Spleen (tissue), 7 donors: ENCODE measurements around the gene CELSR3.

Experiments
- POLR2A ChIP-seq, 3 donors: fragments of 450-650 bp; IDR thresholded peaks; one replicate each; pipeline ENCODE4 v1.5.1; 2017; ENCODE audit warnings: antibody characterized with exemption in 3 of 3, mild to moderate bottlenecking in 1 of 3
- POLR2AphosphoS5 ChIP-seq, 3 donors: sonication (generic); formaldehyde crosslinking; IDR thresholded peaks; one replicate each; pipeline ENCODE4 v1.5.1; 2017; ENCODE audit warnings: antibody characterized with exemption in 3 of 3
- TF ChIP-seq, protein P1 (sequence below), 11 experiments: fragments of 200-600 bp in 7 of 11; fragments of 450-650 bp in 4 of 11; sonication (generic) in 4 of 11; IDR thresholded peaks in 8 of 11; conservative IDR thresholded peaks in 3 of 11; 1 replicate in 7 of 11; 2 replicates in 4 of 11; pipeline versions ENCODE4 v1.4.0 to v1.8.0; 2016 to 2021; ENCODE audit warnings: antibody characterized with exemption in 11 of 11, inconsistent platforms in 4 of 11, mild to moderate bottlenecking in 1 of 11
- donor health status: DM: no; HTN: no; CAD: no; lungs with moderate emphysema.
- donor health status: DM: no; HTN: no; CAD: no.
- donor health status: DM: no; HTN: no; CAD: no.

DNA sequence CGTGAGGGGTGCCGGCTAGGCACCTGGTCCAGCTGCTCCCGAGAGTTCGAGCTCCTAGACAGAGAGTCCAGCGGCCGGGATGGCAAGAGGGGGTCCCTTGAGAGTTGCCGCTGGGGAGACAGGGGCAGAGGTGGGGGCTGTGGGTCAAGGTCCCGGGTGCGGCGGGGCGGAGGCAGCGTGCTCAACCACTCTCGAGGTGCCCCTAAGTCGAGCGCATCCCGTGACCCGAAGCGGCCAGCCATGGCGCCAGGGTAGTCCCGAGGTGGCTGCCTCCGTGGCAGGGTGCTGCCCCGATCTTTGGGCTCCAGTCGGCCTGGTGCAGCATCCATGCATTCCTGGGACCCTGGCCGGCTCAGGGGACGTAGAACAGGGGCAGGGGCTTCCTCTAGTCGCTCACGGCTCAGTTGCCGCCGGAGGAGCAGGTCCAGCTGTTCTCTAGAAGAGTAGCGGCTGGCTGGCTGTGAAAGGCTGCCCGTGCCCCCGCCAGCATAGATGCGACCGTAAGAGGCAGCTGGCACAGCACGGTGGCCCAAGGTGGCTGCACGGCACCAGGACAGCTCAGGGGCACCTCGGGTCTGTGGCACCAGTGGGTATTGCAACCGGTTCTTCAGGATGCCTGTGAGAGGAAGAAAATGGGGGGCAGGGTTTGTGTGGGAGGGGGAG lies 22.6 kb downstream of the CELSR3 start:
- TF ChIP-seq, protein P1, sequence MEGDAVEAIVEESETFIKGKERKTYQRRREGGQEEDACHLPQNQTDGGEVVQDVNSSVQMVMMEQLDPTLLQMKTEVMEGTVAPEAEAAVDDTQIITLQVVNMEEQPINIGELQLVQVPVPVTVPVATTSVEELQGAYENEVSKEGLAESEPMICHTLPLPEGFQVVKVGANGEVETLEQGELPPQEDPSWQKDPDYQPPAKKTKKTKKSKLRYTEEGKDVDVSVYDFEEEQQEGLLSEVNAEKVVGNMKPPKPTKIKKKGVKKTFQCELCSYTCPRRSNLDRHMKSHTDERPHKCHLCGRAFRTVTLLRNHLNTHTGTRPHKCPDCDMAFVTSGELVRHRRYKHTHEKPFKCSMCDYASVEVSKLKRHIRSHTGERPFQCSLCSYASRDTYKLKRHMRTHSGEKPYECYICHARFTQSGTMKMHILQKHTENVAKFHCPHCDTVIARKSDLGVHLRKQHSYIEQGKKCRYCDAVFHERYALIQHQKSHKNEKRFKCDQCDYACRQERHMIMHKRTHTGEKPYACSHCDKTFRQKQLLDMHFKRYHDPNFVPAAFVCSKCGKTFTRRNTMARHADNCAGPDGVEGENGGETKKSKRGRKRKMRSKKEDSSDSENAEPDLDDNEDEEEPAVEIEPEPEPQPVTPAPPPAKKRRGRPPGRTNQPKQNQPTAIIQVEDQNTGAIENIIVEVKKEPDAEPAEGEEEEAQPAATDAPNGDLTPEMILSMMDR (IDR thresholded peaks at IDR 0.05 in 8 of 11, conservative IDR thresholded peaks at IDR 0.05 in 3 of 11) = no peak
- TF ChIP-seq POLR2A (IDR thresholded peaks at IDR 0.05) = no peak
- TF ChIP-seq POLR2AphosphoS5 (IDR thresholded peaks at IDR 0.05) = no peak
